CD4-positive, alpha-beta T cell treated with Interleukin-2 at 100 ng/mL for 4 hours (primary cell): Measurements from ENCODE around the gene ABCG5.

Experiments
- DNase-seq: peaks from one replicate; pipeline ENCODE4 v3.0.0-alpha.2; 2020; ENCODE audit warnings: low spot score

Gene ABCG5

GRCh38 chr2:43806719-43807031, 32.0 kb downstream of the ABCG5 start:
- DNase-seq, result no peak

- no peak for DNase-seq
These were observed 35.5 kb downstream of the ABCG5 start for GRCh38 chr2:43803113-43803512.

GRCh38 chr2:43802135-43802534, 36.5 kb downstream of the ABCG5 start:
- DNase-seq, result no peak

- DNase-seq, result no peak
These were observed 37.7 kb downstream of the ABCG5 start for GRCh38 chr2:43800894-43801293.

GRCh38 chr2:43798300-43798699, 40.3 kb downstream of the ABCG5 start:
- DNase-seq, result no peak

- DNase-seq, result no peak
These were observed 42.4 kb downstream of the ABCG5 start for GRCh38 chr2:43796206-43796605.

- no peak for DNase-seq
These were observed 43.7 kb downstream of the ABCG5 start for GRCh38 chr2:43794956-43795355.

GRCh38 chr2:43792653-43793052, 46.0 kb downstream of the ABCG5 start:
- DNase-seq, result no peak

- no peak for DNase-seq
These were observed 47.4 kb downstream of the ABCG5 start for GRCh38 chr2:43791035-43791765.

GRCh38 chr2:43790147-43790546, 48.5 kb downstream of the ABCG5 start:
- no peak for DNase-seq

GRCh38 chr2:43788646-43789045, 50.0 kb downstream of the ABCG5 start:
- DNase-seq, result no peak

GRCh38 chr2:43787895-43788294, 50.7 kb downstream of the ABCG5 start:
- no peak for DNase-seq

- no peak for DNase-seq
These were observed 60.4 kb downstream of the ABCG5 start for GRCh38 chr2:43778233-43778632.

GRCh38 chr2:43777306-43777926, 61.2 kb downstream of the ABCG5 start:
- no peak for DNase-seq

- DNase-seq, result no peak
These were observed 62.3 kb downstream of the ABCG5 start for GRCh38 chr2:43776324-43776723.

- DNase-seq, result no peak
These were observed 64.0 kb downstream of the ABCG5 start for GRCh38 chr2:43774617-43775016.

GRCh38 chr2:43773876-43774613, 64.6 kb downstream of the ABCG5 start, which contains the start of gene DYNC2LI1:
DYNC2LI1 (plus strand) TSS chr2:43774039; CDS start chr2:43774139, 100 bp downstream.
- DNase-seq, result peak; percentile 75

GRCh38 chr2:43766006-43766405, 72.6 kb downstream of the ABCG5 start:
- no peak for DNase-seq

GRCh38 chr2:43764086-43764705, 74.4 kb downstream of the ABCG5 start:
- DNase-seq, result no peak

- DNase-seq, result no peak
These were observed 75.5 kb downstream of the ABCG5 start for GRCh38 chr2:43763091-43763490.
